IMR-90 (cell line): Measurements from ENCODE around the gene NEUROD2. TPM values are rescaled to one million over a fixed set of nuclear protein-coding genes. Genes with fewer than 3 reads are reported as not detected.

Experiments
- ATAC-seq: fragments of 200-7000 bp; cut with Tn5 transposase; 2 replicates; pipeline ENCODE4 v1.9.1; 2020; ENCODE audit warnings: low read depth, mild to moderate bottlenecking, moderate library complexity
- BruUV-seq: library from RNA; stranded (reverse); fragments of 400-500 nt; replicated peaks from 2 replicates; lab custom pipeline; 2021; lab: Mats Ljungman, UMichigan
- CTCF ChIA-PET: fragments of 300-600 bp; formaldehyde crosslinking; extraction: SDS; loops from one replicate; lab custom pipeline; 2021; ENCODE audit warnings: antibody characterized with exemption; lab: Yijun Ruan, JAX
- POLR2A ChIA-PET: fragments of 300-600 bp; sonication (Branson Sonifier 250); formaldehyde crosslinking; loops from one replicate; lab custom pipeline; 2022; ENCODE audit warnings: antibody characterized with exemption; ENCODE audit not compliant: unreplicated experiment; lab: Charles Lee
- DNase-seq: peaks from one replicate; pipeline ENCODE4 v3.0.0; 2013
- H2AFZ ChIP-seq: replicated peaks from 2 replicates; pipeline ENCODE3; 2013; ENCODE audit warnings: low read length, mild to moderate bottlenecking; ENCODE audit not compliant: poor library complexity
- H2AK5ac ChIP-seq: 2 replicates; pipeline ENCODE4 v1.6.1; 2013; ENCODE audit warnings: low read depth, low read length, inconsistent platforms
- H2AK9ac ChIP-seq: replicated peaks from 2 replicates; pipeline ENCODE3; 2013; ENCODE audit warnings: mild to moderate bottlenecking, low read depth, low read length, moderate library complexity; ENCODE audit not compliant: poor library complexity
- H2BK120ac ChIP-seq: 2 replicates; pipeline ENCODE4 v1.6.1; 2013; ENCODE audit warnings: low read depth, low read length, inconsistent platforms
- H2BK15ac ChIP-seq: 3 replicates; pipeline ENCODE4 v1.6.1; 2013; ENCODE audit warnings: low read depth, low read length, inconsistent platforms
- H2BK20ac ChIP-seq: 2 replicates; pipeline ENCODE4 v1.6.1; 2013; ENCODE audit warnings: low read depth, mild to moderate bottlenecking, inconsistent platforms, low read length, moderate library complexity
- H2BK5ac ChIP-seq: 2 replicates; pipeline ENCODE4 v1.6.1; 2013; ENCODE audit warnings: mild to moderate bottlenecking, low read depth, low read length, inconsistent platforms; ENCODE audit not compliant: poor library complexity, severe bottlenecking
- H3K14ac ChIP-seq: replicated peaks from 2 replicates; pipeline ENCODE4 v1.6.1; 2013; ENCODE audit warnings: low read depth, low read length, inconsistent platforms
- H3K18ac ChIP-seq: 2 replicates; pipeline ENCODE4 v1.6.1; 2013; ENCODE audit warnings: low read depth, low read length, control low read depth
- H3K23ac ChIP-seq: 2 replicates; pipeline ENCODE4 v1.6.1; 2013; ENCODE audit warnings: low read depth, low read length, inconsistent platforms
- H3K27ac ChIP-seq: 2 replicates; pipeline ENCODE4 v1.5.1; 2013; ENCODE audit warnings: mild to moderate bottlenecking, control low read depth, low read length; ENCODE audit not compliant: insufficient read depth
- H3K27me3 ChIP-seq: 2 replicates; pipeline ENCODE4 v1.6.1; 2013; ENCODE audit warnings: low read length; ENCODE audit not compliant: control insufficient read depth, insufficient read depth
- H3K36me3 ChIP-seq: 2 replicates; pipeline ENCODE4 v1.6.1; 2013; ENCODE audit warnings: low read length, mixed read lengths; ENCODE audit not compliant: control insufficient read depth, insufficient read depth
- H3K4ac ChIP-seq: 2 replicates; pipeline ENCODE4 v1.6.1; 2013; ENCODE audit warnings: low read depth, low read length, inconsistent platforms
- H3K4me1 ChIP-seq: 2 replicates; pipeline ENCODE4 v1.6.1; 2013; ENCODE audit warnings: low read length, mixed read lengths; ENCODE audit not compliant: control insufficient read depth, insufficient read depth
- H3K4me2 ChIP-seq: 2 replicates; pipeline ENCODE4 v1.6.1; 2013; ENCODE audit warnings: low read depth, mild to moderate bottlenecking, control low read depth, low read length, moderate library complexity
- H3K4me3 ChIP-seq: 2 replicates; pipeline ENCODE4 v1.5.1; 2013; ENCODE audit warnings: low read depth, mild to moderate bottlenecking, control low read depth, low read length, moderate library complexity; ENCODE audit not compliant: insufficient read depth
- H3K56ac ChIP-seq: 2 replicates; pipeline ENCODE4 v1.6.1; 2013; ENCODE audit warnings: low read length, inconsistent platforms; ENCODE audit not compliant: insufficient read depth; ENCODE audit errors: extremely low read depth
- H3K79me1 ChIP-seq, 2 experiments: 2 replicates each; pipeline ENCODE4 v1.6.1; 2013; ENCODE audit warnings: low read length in 2 of 2, inconsistent platforms in 1 of 2, low read depth in 1 of 2
- H3K9ac ChIP-seq: 2 replicates; pipeline ENCODE4 v1.6.1; 2013; ENCODE audit warnings: low read depth, low read length, control low read depth
- H3K9me1 ChIP-seq: 2 replicates; pipeline ENCODE4 v1.6.1; 2013; ENCODE audit warnings: low read length, inconsistent platforms; ENCODE audit not compliant: insufficient read depth
- H3K9me3 ChIP-seq: 2 replicates; pipeline ENCODE4 v1.6.1; 2013; ENCODE audit warnings: low read length; ENCODE audit not compliant: control insufficient read depth, insufficient read depth
- H4K20me1 ChIP-seq: 2 replicates; pipeline ENCODE4 v1.6.1; 2013; ENCODE audit warnings: low read length, inconsistent platforms; ENCODE audit not compliant: insufficient read depth
- H4K5ac ChIP-seq: 2 replicates; pipeline ENCODE4 v1.6.1; 2013; ENCODE audit warnings: mild to moderate bottlenecking, low read depth, low read length, control low read depth
- H4K8ac ChIP-seq, 2 experiments: 2 replicates each; pipeline ENCODE4 v1.6.1; 2013; ENCODE audit warnings: low read depth in 2 of 2, low read length in 2 of 2, control low read depth in 1 of 2, inconsistent platforms in 1 of 2
- H4K91ac ChIP-seq: 2 replicates; pipeline ENCODE4 v1.6.1; 2013; ENCODE audit warnings: low read depth, low read length, inconsistent platforms; ENCODE audit not compliant: insufficient read depth
- BHLHE40 ChIP-seq: fragments of 150-350 bp; IDR thresholded peaks from 2 replicates; pipeline ENCODE4 v1.6.1; 2016; ENCODE audit warnings: mild to moderate bottlenecking, low read depth, low read length
- CHD1 ChIP-seq: IDR thresholded peaks from 2 replicates; pipeline ENCODE4 v1.6.1; 2012; ENCODE audit warnings: low read depth, low read length, improper control_type of control experiment
- CTCF ChIP-seq: conservative IDR thresholded peaks from 2 replicates; pipeline ENCODE4 v1.5.1; 2012; ENCODE audit warnings: mild to moderate bottlenecking, low read depth, low read length, improper control_type of control experiment
- ELK1 ChIP-seq: fragments of 150-350 bp; IDR thresholded peaks from 2 replicates; pipeline ENCODE4 v1.6.1; 2016; ENCODE audit warnings: low read depth, mild to moderate bottlenecking, low read length, moderate library complexity, borderline replicate concordance
- FOS ChIP-seq: fragments of 150-350 bp; IDR thresholded peaks from 2 replicates; pipeline ENCODE4 v1.6.1; 2016; ENCODE audit warnings: low read depth, low read length
- MAFK ChIP-seq: IDR thresholded peaks from 2 replicates; pipeline ENCODE4 v1.6.1; 2012; ENCODE audit warnings: low read depth, low read length, improper control_type of control experiment
- MAZ ChIP-seq: IDR thresholded peaks from 2 replicates; pipeline ENCODE4 v1.6.1; 2012; ENCODE audit warnings: low read depth, mild to moderate bottlenecking, low read length, improper control_type of control experiment, moderate library complexity, borderline replicate concordance
- MXI1 ChIP-seq: IDR thresholded peaks from 2 replicates; pipeline ENCODE4 v1.6.1; 2012; ENCODE audit warnings: low read depth, mild to moderate bottlenecking, low read length, moderate library complexity, borderline replicate concordance
- NFE2L2 ChIP-seq: fragments of 150-350 bp; IDR thresholded peaks from 2 replicates; pipeline ENCODE4 v1.6.1; 2016; ENCODE audit warnings: low read depth, mild to moderate bottlenecking, low read length
- POLR2A ChIP-seq: IDR thresholded peaks from 2 replicates; pipeline ENCODE4 v1.6.1; 2012; ENCODE audit warnings: mild to moderate bottlenecking, low read depth, low read length
- RAD21 ChIP-seq: IDR thresholded peaks from 2 replicates; pipeline ENCODE4 v1.6.1; 2012; ENCODE audit warnings: low read length, improper control_type of control experiment
- RCOR1 ChIP-seq: IDR thresholded peaks from 2 replicates; pipeline ENCODE4 v1.6.1; 2012; ENCODE audit warnings: mild to moderate bottlenecking, low read length, improper control_type of control experiment; ENCODE audit not compliant: insufficient replicate concordance
- RFX5 ChIP-seq: IDR thresholded peaks from 2 replicates; pipeline ENCODE4 v1.8.0; 2012; ENCODE audit warnings: low read depth, mild to moderate bottlenecking, low read length, moderate library complexity
- SMC3 ChIP-seq: fragments of 150-350 bp; IDR thresholded peaks from 2 replicates; pipeline ENCODE4 v1.6.1; 2016; ENCODE audit warnings: low read depth, mild to moderate bottlenecking, antibody characterized with exemption, low read length, moderate library complexity
- USF2 ChIP-seq: fragments of 150-350 bp; IDR thresholded peaks from 2 replicates; pipeline ENCODE4 v1.6.1; 2017; ENCODE audit warnings: mild to moderate bottlenecking, antibody characterized with exemption, low read length, low read depth
- WGBS, 2 experiments: methylation state at CpG; one replicate each; pipeline versions ENCODE4 v1.1.5 to v1.1.7; 2013; ENCODE audit warnings: missing lambda C conversion rate in 2 of 2; ENCODE audit not compliant: insufficient read length in 1 of 2; ENCODE audit errors: extremely low coverage in 2 of 2; 5-methylcytosine and 5-hydroxymethylcytosine counted together
- dilution Hi-C: fragments of 300-500 bp; cut with HindIII; formaldehyde crosslinking; loops from one replicate; pipeline ENCODE4 v1.14.3; 2018; ENCODE audit warnings: low sequenced_read_pairs; ENCODE audit not compliant: unreplicated experiment
- in situ Hi-C: fragments of 300-500 bp; cut with MboI; formaldehyde crosslinking; loops from 3 replicates; pipeline ENCODE4 v1.14.3; 2019; ENCODE audit warnings: low sequenced_read_pairs, inconsistent platforms, mixed read lengths
- intact Hi-C: fragments of 100-400 bp; cut with micrococcal nuclease; formaldehyde crosslinking; loops from 2 replicates; pipeline ENCODE4 v1.10.0; 2022
- polyA plus RNA-seq, 3 experiments: library from polyadenylated mRNA; depleted of rRNA; stranded (reverse); fragments of >200 nt; gene quantifications; 2 replicates each; pipeline ENCODE4 v1.2.3, GENCODE V29; 2012; ENCODE audit warnings: low replicate concordance in 1 of 3
- total RNA-seq: library from RNA; depleted of rRNA; stranded (reverse); fragments of >200 nt; gene quantifications from 2 replicates; pipeline ENCODE4 v1.2.3, GENCODE V29; 2012

NEUROD2 gene
- total and polyA plus RNA-seq, 2 of the 4 experiments (the other 2 are of a cell fraction): not detected

DNA sequence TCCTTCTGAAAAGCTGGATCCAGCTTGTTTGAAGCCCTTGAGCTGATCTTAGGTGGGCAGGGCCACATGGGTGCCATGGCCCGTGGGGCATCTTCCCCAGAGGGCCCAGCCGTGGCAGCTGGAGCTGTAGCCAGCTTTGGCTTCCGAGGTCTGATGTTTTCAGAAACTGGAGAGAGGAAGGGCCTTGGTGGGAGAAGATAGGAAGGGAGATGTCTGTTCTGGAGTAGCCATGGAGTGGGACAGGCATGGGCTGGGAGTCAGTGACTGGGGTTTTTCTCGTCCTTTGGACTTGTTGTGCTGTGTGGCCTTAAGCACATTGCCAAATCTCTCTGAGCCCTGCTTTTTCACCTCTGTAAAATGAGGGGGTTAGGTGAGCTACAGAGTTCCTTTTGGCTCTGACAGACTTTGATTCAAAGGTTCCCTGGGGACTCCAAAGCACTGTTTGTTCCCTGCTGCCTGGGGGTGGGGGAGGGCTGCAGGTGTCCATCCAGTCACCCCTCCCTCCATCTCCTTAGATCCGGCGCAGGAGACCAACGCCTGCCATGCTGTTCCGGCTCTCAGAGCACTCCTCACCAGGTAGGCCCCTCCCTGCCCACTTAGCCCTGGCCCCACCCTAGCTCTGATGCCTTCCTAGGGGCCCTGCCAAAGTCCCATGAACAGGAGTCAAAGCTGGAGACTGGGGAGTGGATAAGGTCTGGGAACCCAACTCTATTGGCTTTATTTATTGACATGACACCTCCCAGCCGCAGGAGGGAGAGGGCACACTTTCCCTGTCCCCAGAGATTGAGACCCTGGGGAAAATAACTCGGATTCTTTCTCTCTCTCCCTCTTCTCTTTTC lies 21.2 kb upstream of the NEUROD2 start:
- no peak overlapping the region for H3K27ac ChIP-seq
- no peak overlapping the region for H3K4me2 ChIP-seq
- ChIA-PET CTCF (interaction anchor here (0.5 to 1.1 kb wide), 2 partner anchors 76 to 97 kb away, joined by 3 read pairs; no protein-coding TSS in a partner anchor), POLR2A (no interaction called here)
- no peak overlapping the region for H3K4me3 ChIP-seq
- H3K18ac ChIP-seq: no peak overlapping the region
- no peak overlapping the region for H2BK120ac ChIP-seq
- no peak overlapping the region for H4K5ac ChIP-seq
- H2BK15ac ChIP-seq: no peak overlapping the region
- H3K14ac ChIP-seq: no peak overlapping the region
- no peak overlapping the region for H2BK20ac ChIP-seq
- DNase-seq (no peak), ATAC-seq (no peak)
- H3K36me3 ChIP-seq: no peaks in the 10 kb centered on the region
- no peaks in the 10 kb centered on the region for H3K9me1 ChIP-seq
- H3K4ac ChIP-seq: no peak overlapping the region
- no peak overlapping the region for H2AFZ ChIP-seq
- H2AK9ac ChIP-seq: no peak overlapping the region
- dilution Hi-C loops (no loop called here), in situ Hi-C loops (no loop called here), intact Hi-C loops (loop anchor here (10.0 kb wide), 1 partner anchor 356 kb away; the partner anchor contains the start of gene PSMD3)
- no peak overlapping the region for H4K91ac ChIP-seq
- no peaks in the 10 kb centered on the region for H3K79me1 ChIP-seq
- peaks cover 81% of the 10 kb centered on the region for H3K27me3 ChIP-seq
- no peak overlapping the region for H3K9ac ChIP-seq
- no peak overlapping the region for H3K23ac ChIP-seq
- no peak overlapping the region for H4K8ac ChIP-seq
- no peak overlapping the region for H3K56ac ChIP-seq
- H2BK5ac ChIP-seq: no peak overlapping the region
- 66% methylated on average over 2 of the region's 10 CpGs; no CpG with 5 or more reads in 1 of the 2 experiments for WGBS, 2 experiments
- peaks cover 3% of the 10 kb centered on the region; the same call in 1 of the 2 replicates for H3K4me1 ChIP-seq
- no peaks in the 10 kb centered on the region for H4K20me1 ChIP-seq
- no peaks in the 10 kb centered on the region for H3K9me3 ChIP-seq
- BruUV-seq: no TSS peak
- H2AK5ac ChIP-seq: no peak overlapping the region
- TF ChIP-seq MXI1: no peak
- no peak for TF ChIP-seq RCOR1
- no peak for TF ChIP-seq CTCF
- no peak for TF ChIP-seq RFX5
- TF ChIP-seq POLR2A: no peak
- no peak for TF ChIP-seq ELK1
- TF ChIP-seq MAZ: no peak
- TF ChIP-seq CHD1: no peak
- TF ChIP-seq MAFK: no peak
- no peak for TF ChIP-seq USF2
- no peak for TF ChIP-seq SMC3
- no peak for TF ChIP-seq NFE2L2
- TF ChIP-seq RAD21: no peak
- no peak for TF ChIP-seq BHLHE40
- no peak for TF ChIP-seq FOS
